Fibroblast of lung (primary cell): Measurements from ENCODE around the gene ARFGAP1. TPM values are rescaled to one million over a fixed set of nuclear protein-coding genes. Genes with fewer than 3 reads are reported as not detected.

Experiments
- DNase-seq, 2 donors: peaks; one replicate each; pipeline versions ENCODE4 v3.0.0 to v3.0.0-alpha.2; 2010; ENCODE audit warnings: low read depth in 2 of 2
- H2AFZ ChIP-seq: 2 replicates; pipeline ENCODE4 v1.5.1; 2012; ENCODE audit warnings: low read length, control low read depth, inconsistent platforms
- H3K27ac ChIP-seq: 2 replicates; pipeline ENCODE4 v1.5.1; 2011; ENCODE audit warnings: low read length, control low read depth; ENCODE audit not compliant: insufficient read depth
- H3K27me3 ChIP-seq: 2 replicates; pipeline ENCODE4 v1.5.1; 2011; ENCODE audit warnings: mild to moderate bottlenecking, low read length; ENCODE audit not compliant: control insufficient read depth, insufficient read depth
- H3K36me3 ChIP-seq: 2 replicates; pipeline ENCODE4 v1.5.1; 2011; ENCODE audit warnings: low read length; ENCODE audit not compliant: control insufficient read depth, insufficient read depth
- H3K4me1 ChIP-seq: 2 replicates; pipeline ENCODE4 v1.5.1; 2011; ENCODE audit warnings: low read length; ENCODE audit not compliant: control insufficient read depth, insufficient read depth; ENCODE audit errors: extremely low read depth
- H3K4me2 ChIP-seq: 2 replicates; pipeline ENCODE4 v1.5.1; 2011; ENCODE audit warnings: low read length, control low read depth; ENCODE audit not compliant: insufficient read depth; ENCODE audit errors: extremely low read depth
- H3K4me3 ChIP-seq, 4 experiments: fragments of 200-600 bp in 1 of 4; sonication (generic) in 1 of 4; replicated peaks in 1 of 4; 2 replicates each; pipeline ENCODE4 v1.5.1; 2011 to 2016; ENCODE audit warnings: low read length in 4 of 4, low read depth in 3 of 4, mild to moderate bottlenecking in 3 of 4, control low read depth in 2 of 4, inconsistent platforms in 1 of 4, mixed read lengths in 1 of 4; ENCODE audit not compliant: insufficient read depth in 1 of 4; ENCODE audit errors: control extremely low read depth in 1 of 4
- H3K79me2 ChIP-seq: 2 replicates; pipeline ENCODE4 v1.5.1; 2012; ENCODE audit warnings: mild to moderate bottlenecking, low read length, inconsistent platforms; ENCODE audit not compliant: control insufficient read depth, insufficient read depth
- H3K9ac ChIP-seq: 2 replicates; pipeline ENCODE4 v1.5.1; 2011; ENCODE audit warnings: mild to moderate bottlenecking, low read length, control low read depth; ENCODE audit not compliant: insufficient read depth
- H3K9me3 ChIP-seq: 2 replicates; pipeline ENCODE4 v1.5.1; 2012; ENCODE audit warnings: low read depth, low read length; ENCODE audit not compliant: control insufficient read depth, insufficient read depth
- H4K20me1 ChIP-seq: 2 replicates; pipeline ENCODE4 v1.5.1; 2011; ENCODE audit warnings: low read length; ENCODE audit not compliant: control insufficient read depth, insufficient read depth; ENCODE audit errors: extremely low read depth
- EZH2 ChIP-seq: IDR thresholded peaks from 2 replicates; pipeline ENCODE4 v1.5.1; 2012; ENCODE audit warnings: low read length, control low read depth, mild to moderate bottlenecking; ENCODE audit errors: missing control alignments
- polyA plus RNA-seq, 2 donors: library from polyadenylated mRNA; depleted of rRNA in 1 of 2; stranded (reverse) in 1 of 2; unstranded in 1 of 2; fragments of >200 nt; gene quantifications; 2 replicates each; pipeline ENCODE4 v1.2.1, GENCODE V29; 2011 to 2012; ENCODE audit warnings: missing spikeins in 1 of 2
- total RNA-seq: library from RNA; depleted of rRNA; stranded (reverse); fragments of >200 nt; gene quantifications from 2 replicates; pipeline ENCODE4 v1.2.1, GENCODE V29; 2014
- TF ChIP-seq, protein P1 (sequence below), 2 donors: IDR thresholded peaks in 1 of 2; conservative IDR thresholded peaks in 1 of 2; 1 replicate in 1 of 2; 2 replicates in 1 of 2; pipeline ENCODE4 v1.5.1; 2011 to 2012; ENCODE audit warnings: low read length in 2 of 2, control low read depth in 1 of 2, inconsistent platforms in 1 of 2, low read depth in 1 of 2, mild to moderate bottlenecking in 1 of 2

The ARFGAP1 gene
- total and polyA plus RNA-seq, 2 donors (not counting 1 experiment from before 2014, with no cell fraction given), result 37.6 to 42.9 TPM

DNA sequence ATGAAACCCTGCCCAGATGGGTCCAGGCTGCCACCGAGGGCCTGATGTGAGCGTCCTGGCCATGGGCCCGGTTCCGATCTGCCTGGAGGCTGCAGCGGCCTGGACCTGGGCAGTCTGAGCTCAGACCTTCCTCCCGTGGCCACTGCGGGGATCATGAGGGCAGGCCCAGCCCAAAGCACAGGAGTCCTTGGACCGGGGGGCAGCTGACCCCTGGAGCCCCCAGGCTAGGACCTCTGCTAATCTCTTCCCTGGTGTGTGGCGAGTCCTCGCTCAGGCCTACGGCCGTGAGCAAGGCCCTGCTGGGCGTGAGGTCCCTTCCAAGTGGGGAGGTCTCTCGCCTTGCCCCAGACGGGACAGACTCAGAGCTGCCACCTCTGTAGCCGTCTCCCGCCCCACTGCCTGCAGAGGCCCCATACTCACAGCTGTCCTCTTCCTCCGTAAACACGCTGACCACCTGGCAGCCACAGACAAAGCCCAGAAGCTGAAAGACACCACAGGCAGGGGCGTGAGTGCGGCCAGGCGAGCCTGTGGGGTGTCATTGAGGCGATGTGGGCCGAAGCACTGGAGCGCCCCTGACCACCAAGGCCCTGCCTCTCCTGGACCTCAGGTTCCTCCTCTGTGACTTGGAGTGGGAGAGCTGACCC is 28.9 kb upstream of the ARFGAP1 start:
- H3K4me1 ChIP-seq, result no peaks in the 10 kb centered on the region

GRCh38 chr20:63244468-63244867 is 28.1 kb upstream of the ARFGAP1 start:
- no peak overlapping the region for H3K27ac ChIP-seq
- no peaks in the 10 kb centered on the region for H3K4me1 ChIP-seq
- no peak for DNase-seq
- no peak overlapping the region for H3K9ac ChIP-seq
- no peak overlapping the region for H3K4me2 ChIP-seq
- H2AFZ ChIP-seq, result no peak overlapping the region
- no peaks in the 10 kb centered on the region for H3K27me3 ChIP-seq
- no peaks in the 10 kb centered on the region for H3K36me3 ChIP-seq
- H4K20me1 ChIP-seq, result no peaks in the 10 kb centered on the region
- TF ChIP-seq, protein P1, sequence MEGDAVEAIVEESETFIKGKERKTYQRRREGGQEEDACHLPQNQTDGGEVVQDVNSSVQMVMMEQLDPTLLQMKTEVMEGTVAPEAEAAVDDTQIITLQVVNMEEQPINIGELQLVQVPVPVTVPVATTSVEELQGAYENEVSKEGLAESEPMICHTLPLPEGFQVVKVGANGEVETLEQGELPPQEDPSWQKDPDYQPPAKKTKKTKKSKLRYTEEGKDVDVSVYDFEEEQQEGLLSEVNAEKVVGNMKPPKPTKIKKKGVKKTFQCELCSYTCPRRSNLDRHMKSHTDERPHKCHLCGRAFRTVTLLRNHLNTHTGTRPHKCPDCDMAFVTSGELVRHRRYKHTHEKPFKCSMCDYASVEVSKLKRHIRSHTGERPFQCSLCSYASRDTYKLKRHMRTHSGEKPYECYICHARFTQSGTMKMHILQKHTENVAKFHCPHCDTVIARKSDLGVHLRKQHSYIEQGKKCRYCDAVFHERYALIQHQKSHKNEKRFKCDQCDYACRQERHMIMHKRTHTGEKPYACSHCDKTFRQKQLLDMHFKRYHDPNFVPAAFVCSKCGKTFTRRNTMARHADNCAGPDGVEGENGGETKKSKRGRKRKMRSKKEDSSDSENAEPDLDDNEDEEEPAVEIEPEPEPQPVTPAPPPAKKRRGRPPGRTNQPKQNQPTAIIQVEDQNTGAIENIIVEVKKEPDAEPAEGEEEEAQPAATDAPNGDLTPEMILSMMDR (conservative IDR thresholded peaks at IDR 0.05 in 1 of 2, IDR thresholded peaks at IDR 0.05 in 1 of 2; ENCODE audit: low read depth in 1 of 2, low read length in 2 of 2), result no peak
- H3K9me3 ChIP-seq, result no peaks in the 10 kb centered on the region
- H3K4me3 ChIP-seq, result no peak overlapping the region
- no peaks in the 10 kb centered on the region for H3K79me2 ChIP-seq

More for the DNA sequence above, 28.9 kb upstream of the ARFGAP1 start:
- Histone ChIP-seq H3K36me3 (no peaks in the 10 kb centered on the region), H3K9me3 (no peaks in the 10 kb centered on the region), H3K4me2 (no peak overlapping the region), H3K79me2 (no peaks in the 10 kb centered on the region), H3K27ac (no peak overlapping the region), H3K4me3 (no peak overlapping the region), H2AFZ (no peak overlapping the region), H4K20me1 (no peaks in the 10 kb centered on the region), H3K9ac (no peak overlapping the region), H3K27me3 (no peaks in the 10 kb centered on the region)
- DNase-seq, result no peak
- no peak for TF ChIP-seq EZH2
- TF ChIP-seq, protein P1 (conservative IDR thresholded peaks at IDR 0.05 in 1 of 2, IDR thresholded peaks at IDR 0.05 in 1 of 2; ENCODE audit: low read depth in 1 of 2, low read length in 2 of 2), result no peak

DNA sequence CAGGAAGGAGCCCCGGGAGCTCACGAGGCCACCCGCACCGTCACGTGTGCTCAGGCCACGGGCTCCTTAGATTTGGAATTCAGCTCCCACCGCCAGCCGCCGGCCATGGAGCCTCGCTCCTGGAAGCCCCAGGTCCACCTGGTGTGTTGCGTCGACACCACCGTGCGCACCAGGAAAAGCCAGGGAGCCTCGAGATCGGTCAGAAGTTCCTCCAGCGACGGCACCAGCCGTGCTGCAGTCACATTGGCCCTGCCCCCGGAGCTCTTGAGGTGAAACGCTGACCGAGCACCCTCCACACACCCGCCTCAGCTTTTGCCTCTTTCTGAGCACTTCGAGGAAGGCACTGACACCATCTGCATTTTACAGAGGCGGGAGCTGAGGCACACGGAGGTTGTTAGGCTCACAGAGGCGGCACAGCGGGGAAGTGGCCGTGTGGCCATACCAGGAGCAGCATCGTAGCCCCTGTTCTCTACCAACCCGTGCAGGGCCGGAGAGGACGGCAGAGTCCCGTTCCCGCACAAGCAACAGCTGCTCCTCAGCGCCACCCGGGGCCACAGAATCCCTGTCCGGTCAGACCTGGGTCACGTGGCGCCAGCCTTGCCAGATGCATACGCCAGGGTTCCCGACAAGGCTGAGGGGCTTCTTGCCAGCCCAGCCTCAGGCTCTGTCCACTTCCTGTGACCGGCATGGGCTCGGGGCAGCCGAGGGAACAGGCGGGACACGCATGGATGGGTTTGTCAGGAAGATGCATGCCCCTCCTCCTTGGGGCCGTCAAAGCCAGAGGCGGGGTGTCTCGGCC is 25.9 kb upstream of the ARFGAP1 start:
- Histone ChIP-seq H3K27ac (no peak overlapping the region), H4K20me1 (no peaks in the 10 kb centered on the region), H3K27me3 (no peaks in the 10 kb centered on the region), H3K4me3 (no peak overlapping the region), H3K4me2 (no peak overlapping the region), H3K36me3 (no peaks in the 10 kb centered on the region), H3K9ac (no peak overlapping the region), H3K9me3 (no peaks in the 10 kb centered on the region), H3K79me2 (no peaks in the 10 kb centered on the region), H2AFZ (no peak overlapping the region), H3K4me1 (no peaks in the 10 kb centered on the region)
- DNase-seq, result no peak
- TF ChIP-seq, protein P1 (conservative IDR thresholded peaks at IDR 0.05 in 1 of 2, IDR thresholded peaks at IDR 0.05 in 1 of 2; ENCODE audit: low read depth in 1 of 2, low read length in 2 of 2), result no peak
- TF ChIP-seq EZH2, result no peak
